ENCODE data around the gene KIR3DL3. TPM values are rescaled to one million over a fixed set of nuclear protein-coding genes. Genes with fewer than 3 reads are reported as not detected.
"Not testable (repeated sequence)": the region's sequence is repeated elsewhere in the genome, so short reads cannot be mapped to it uniquely, and the experiment has no call there.

KIR3DL3 gene
- total RNA-seq, 1 donor, result not detected

DNA sequence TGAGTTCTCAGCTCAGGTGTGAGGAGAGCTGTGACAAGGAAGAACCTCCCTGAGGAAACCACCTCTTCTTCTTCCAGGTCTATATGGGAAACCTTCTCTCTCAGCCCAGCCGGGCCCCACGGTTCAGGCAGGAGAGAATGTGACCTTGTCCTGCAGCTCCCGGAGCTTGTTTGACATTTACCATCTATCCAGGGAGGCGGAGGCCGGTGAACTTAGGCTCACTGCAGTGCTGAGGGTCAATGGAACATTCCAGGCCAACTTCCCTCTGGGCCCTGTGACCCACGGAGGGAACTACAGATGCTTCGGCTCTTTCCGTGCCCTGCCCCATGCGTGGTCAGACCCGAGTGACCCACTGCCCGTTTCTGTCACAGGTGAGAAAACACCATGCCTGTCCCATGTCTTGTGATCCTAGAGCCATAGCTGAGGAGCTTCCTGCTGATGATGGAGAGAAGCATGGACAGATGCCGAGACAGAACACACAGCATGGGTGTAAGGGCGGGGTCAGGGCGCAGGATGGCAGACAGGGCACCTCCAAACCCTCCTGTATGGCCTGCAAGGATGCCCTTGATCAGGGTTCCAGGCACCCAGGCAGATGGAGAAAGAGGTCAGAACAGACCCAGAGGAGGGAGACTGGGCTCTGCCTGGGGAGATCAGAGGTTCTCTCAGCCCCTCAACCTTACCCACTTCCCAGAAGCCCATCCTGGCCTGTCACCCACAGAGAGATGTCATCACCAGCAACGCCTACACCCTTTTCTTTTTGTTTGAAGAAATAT lies 5.4 kb downstream of the KIR3DL3 start:
- H3K27ac ChIP-seq (ENCODE audit: low read depth, low read length), result no peak overlapping the region
- no peak overlapping the region for H2AFZ ChIP-seq (ENCODE audit: low read length)
- H3K36me3 ChIP-seq (ENCODE audit: insufficient read depth, low read length), result no peaks in the 10 kb centered on the region
- no peaks in the 10 kb centered on the region for H3K4me1 ChIP-seq (ENCODE audit: insufficient read depth, low read length)
- no peaks in the 10 kb centered on the region for H3K27me3 ChIP-seq (ENCODE audit: insufficient read depth, low read length)
- no peaks in the 10 kb centered on the region for H4K20me1 ChIP-seq (ENCODE audit: insufficient read depth, low read length)
- no peak overlapping the region for H3K4me2 ChIP-seq (ENCODE audit: insufficient read depth, low read length)
- no peaks in the 10 kb centered on the region for H3K79me2 ChIP-seq (ENCODE audit: insufficient read depth, low read length)
- no peaks in the 10 kb centered on the region for H3K9me3 ChIP-seq (ENCODE audit: low read depth, low read length)
- TF ChIP-seq, protein P1, sequence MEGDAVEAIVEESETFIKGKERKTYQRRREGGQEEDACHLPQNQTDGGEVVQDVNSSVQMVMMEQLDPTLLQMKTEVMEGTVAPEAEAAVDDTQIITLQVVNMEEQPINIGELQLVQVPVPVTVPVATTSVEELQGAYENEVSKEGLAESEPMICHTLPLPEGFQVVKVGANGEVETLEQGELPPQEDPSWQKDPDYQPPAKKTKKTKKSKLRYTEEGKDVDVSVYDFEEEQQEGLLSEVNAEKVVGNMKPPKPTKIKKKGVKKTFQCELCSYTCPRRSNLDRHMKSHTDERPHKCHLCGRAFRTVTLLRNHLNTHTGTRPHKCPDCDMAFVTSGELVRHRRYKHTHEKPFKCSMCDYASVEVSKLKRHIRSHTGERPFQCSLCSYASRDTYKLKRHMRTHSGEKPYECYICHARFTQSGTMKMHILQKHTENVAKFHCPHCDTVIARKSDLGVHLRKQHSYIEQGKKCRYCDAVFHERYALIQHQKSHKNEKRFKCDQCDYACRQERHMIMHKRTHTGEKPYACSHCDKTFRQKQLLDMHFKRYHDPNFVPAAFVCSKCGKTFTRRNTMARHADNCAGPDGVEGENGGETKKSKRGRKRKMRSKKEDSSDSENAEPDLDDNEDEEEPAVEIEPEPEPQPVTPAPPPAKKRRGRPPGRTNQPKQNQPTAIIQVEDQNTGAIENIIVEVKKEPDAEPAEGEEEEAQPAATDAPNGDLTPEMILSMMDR (IDR thresholded peaks at IDR 0.05; ENCODE audit: extremely low read depth, low read depth, low read length), result no peak
- H3K4me3 ChIP-seq (ENCODE audit: insufficient read depth, low read length), result no peak overlapping the region
- no peak for DNase-seq (ENCODE audit: insufficient read length, low spot score, missing footprints)

DNA sequence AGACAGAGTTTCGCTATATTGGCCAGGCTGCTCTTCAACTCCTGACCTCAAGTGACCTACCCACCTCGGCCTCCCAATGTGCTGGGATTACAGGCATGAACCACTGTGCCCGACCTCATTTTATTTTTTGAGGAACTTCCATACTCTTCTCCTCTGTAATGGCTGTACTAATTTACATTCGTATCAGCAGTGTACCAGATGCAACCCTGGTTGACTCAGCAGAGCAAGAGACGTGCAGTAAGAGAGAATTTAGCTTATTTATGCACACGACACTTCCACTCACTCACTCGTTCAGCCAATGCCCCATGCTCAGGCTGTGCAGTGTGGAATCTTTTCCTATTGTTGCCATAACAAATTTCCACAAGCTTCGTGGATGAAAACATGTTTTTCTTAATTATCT lies 6.9 kb downstream of the KIR3DL3 start:
- H2AFZ ChIP-seq (ENCODE audit: low read length), result no peak overlapping the region
- H3K4me1 ChIP-seq (ENCODE audit: insufficient read depth, low read length), result no peaks in the 10 kb centered on the region
- no peaks in the 10 kb centered on the region for H4K20me1 ChIP-seq (ENCODE audit: insufficient read depth, low read length)
- H3K4me3 ChIP-seq (ENCODE audit: insufficient read depth, low read length), result no peak overlapping the region
- no peak overlapping the region for H3K27ac ChIP-seq (ENCODE audit: low read depth, low read length)
- H3K27me3 ChIP-seq (ENCODE audit: insufficient read depth, low read length), result no peaks in the 10 kb centered on the region
- no peak for DNase-seq (ENCODE audit: insufficient read length, low spot score, missing footprints)
- TF ChIP-seq, protein P1 (IDR thresholded peaks at IDR 0.05; ENCODE audit: extremely low read depth, low read depth, low read length), result no peak
- H3K79me2 ChIP-seq (ENCODE audit: insufficient read depth, low read length), result no peaks in the 10 kb centered on the region
- H3K36me3 ChIP-seq (ENCODE audit: insufficient read depth, low read length), result no peaks in the 10 kb centered on the region
- no peaks in the 10 kb centered on the region for H3K9me3 ChIP-seq (ENCODE audit: low read depth, low read length)
- no peak overlapping the region for H3K4me2 ChIP-seq (ENCODE audit: insufficient read depth, low read length)

- H3K4me3 ChIP-seq (ENCODE audit: insufficient read depth, low read length); H3K79me2 ChIP-seq (ENCODE audit: insufficient read depth, low read length); H2AFZ ChIP-seq (ENCODE audit: low read length); H3K27me3 ChIP-seq (ENCODE audit: insufficient read depth, low read length); H3K36me3 ChIP-seq (ENCODE audit: insufficient read depth, low read length); H3K4me2 ChIP-seq (ENCODE audit: insufficient read depth, low read length); H4K20me1 ChIP-seq (ENCODE audit: insufficient read depth, low read length); H3K4me1 ChIP-seq (ENCODE audit: insufficient read depth, low read length); DNase-seq (ENCODE audit: insufficient read length, low spot score, missing footprints); H3K9me3 ChIP-seq (ENCODE audit: low read depth, low read length); H3K27ac ChIP-seq (ENCODE audit: low read depth, low read length): not testable (repeated sequence)
Observed at GRCh38 chr19:54738306-54738705, 14.1 kb downstream of the KIR3DL3 start, which contains the start of gene KIR2DL3. Gene KIR2DL3, plus strand, starts transcription at chr19:54738513. Its CDS starts 33 bp downstream, at chr19:54738546.

GRCh38 chr19:54738715-54739114 lies 14.5 kb downstream of the KIR3DL3 start:
- Histone ChIP-seq H3K9me3 (ENCODE audit: low read depth, low read length) (no peaks in the 10 kb centered on the region), H3K27me3 (ENCODE audit: insufficient read depth, low read length) (no peaks in the 10 kb centered on the region), H3K27ac (ENCODE audit: low read depth, low read length) (no peak overlapping the region), H3K79me2 (ENCODE audit: insufficient read depth, low read length) (no peaks in the 10 kb centered on the region), H3K36me3 (ENCODE audit: insufficient read depth, low read length) (no peaks in the 10 kb centered on the region), H3K4me1 (ENCODE audit: insufficient read depth, low read length) (no peaks in the 10 kb centered on the region), H4K20me1 (ENCODE audit: insufficient read depth, low read length) (no peaks in the 10 kb centered on the region), H3K4me3 (ENCODE audit: insufficient read depth, low read length) (no peak overlapping the region), H3K4me2 (ENCODE audit: insufficient read depth, low read length) (no peak overlapping the region), H2AFZ (ENCODE audit: low read length) (no peak overlapping the region)
- TF ChIP-seq, protein P1 (IDR thresholded peaks at IDR 0.05; ENCODE audit: extremely low read depth, low read depth, low read length), result no peak
- DNase-seq (ENCODE audit: insufficient read length, low spot score, missing footprints), result no peak

Measured in osteoblast (primary cell).